H9 (cell line): ENCODE measurements around the gene MICAL2. TPM values are rescaled to one million over a fixed set of nuclear protein-coding genes. Genes with fewer than 3 reads are reported as not detected.

Source experiments
- DNase-seq: peaks from one replicate; pipeline ENCODE4 v3.0.0-alpha.2; 2017
- H2AFZ ChIP-seq: one replicate; pipeline ENCODE4 v1.6.1; 2013; ENCODE audit warnings: mild to moderate bottlenecking, low read length, control low read depth, moderate library complexity
- H2AK5ac ChIP-seq: 2 replicates; pipeline ENCODE4 v1.6.1; 2013; ENCODE audit warnings: low read length, control low read depth, mixed read lengths; ENCODE audit not compliant: insufficient read length
- H2BK120ac ChIP-seq: one replicate; pipeline ENCODE4 v1.6.1; 2013; ENCODE audit warnings: low read depth, mild to moderate bottlenecking, low read length, control low read depth, inconsistent platforms; ENCODE audit not compliant: poor library complexity, severe bottlenecking
- H2BK12ac ChIP-seq: 2 replicates; pipeline ENCODE4 v1.6.1; 2013; ENCODE audit warnings: low read length, control low read depth, mixed read lengths, low read depth; ENCODE audit not compliant: insufficient read length
- H2BK15ac ChIP-seq: 2 replicates; pipeline ENCODE4 v1.6.1; 2013; ENCODE audit warnings: low read depth, low read length, control low read depth
- H2BK20ac ChIP-seq: one replicate; pipeline ENCODE4 v1.6.1; 2013; ENCODE audit warnings: low read depth, mild to moderate bottlenecking, low read length, control low read depth, inconsistent platforms; ENCODE audit not compliant: poor library complexity, severe bottlenecking
- H2BK5ac ChIP-seq: 2 replicates; pipeline ENCODE4 v1.6.1; 2013; ENCODE audit warnings: low read length, control low read depth, mixed read lengths; ENCODE audit not compliant: insufficient read length
- H3K14ac ChIP-seq: 2 replicates; pipeline ENCODE4 v1.6.1; 2013; ENCODE audit warnings: low read length, control low read depth; ENCODE audit not compliant: insufficient read depth
- H3K18ac ChIP-seq: 2 replicates; pipeline ENCODE4 v1.6.1; 2013; ENCODE audit warnings: low read depth, mild to moderate bottlenecking, mixed read lengths, low read length, control low read depth; ENCODE audit not compliant: insufficient read length
- H3K23ac ChIP-seq: 2 replicates; pipeline ENCODE4 v1.6.1; 2013; ENCODE audit warnings: low read length, control low read depth, mixed read lengths, low read depth; ENCODE audit not compliant: insufficient read length
- H3K23me2 ChIP-seq: 2 replicates; pipeline ENCODE4 v1.6.1; 2013; ENCODE audit warnings: low read depth, mild to moderate bottlenecking, mixed read lengths, low read length, control low read depth; ENCODE audit not compliant: insufficient read length, poor library complexity, severe bottlenecking
- H3K27ac ChIP-seq: 2 replicates; pipeline ENCODE4 v1.5.1; 2013; ENCODE audit warnings: low read length, control low read depth, mixed read lengths, low read depth; ENCODE audit not compliant: insufficient read length
- H3K27me3 ChIP-seq: 2 replicates; pipeline ENCODE4 v1.6.1; 2013; ENCODE audit warnings: low read length, control low read depth, inconsistent platforms; ENCODE audit not compliant: insufficient read depth
- H3K4ac ChIP-seq: 2 replicates; pipeline ENCODE4 v1.6.1; 2013; ENCODE audit warnings: low read depth, mild to moderate bottlenecking, control low read depth, inconsistent platforms, low read length, moderate library complexity
- H3K4me1 ChIP-seq: 2 replicates; pipeline ENCODE4 v1.6.1; 2013; ENCODE audit warnings: low read length, control low read depth, inconsistent platforms; ENCODE audit not compliant: insufficient read depth
- H3K4me2 ChIP-seq: 2 replicates; pipeline ENCODE4 v1.6.1; 2013; ENCODE audit warnings: low read length, control low read depth, mixed read lengths; ENCODE audit not compliant: insufficient read length, insufficient read depth
- H3K56ac ChIP-seq: 2 replicates; pipeline ENCODE4 v1.6.1; 2013; ENCODE audit warnings: low read depth, mild to moderate bottlenecking, mixed read lengths, low read length, control low read depth; ENCODE audit not compliant: insufficient read length
- H3K79me1 ChIP-seq: 2 replicates; pipeline ENCODE4 v1.6.1; 2013; ENCODE audit warnings: low read depth, mild to moderate bottlenecking, moderate library complexity, low read length, control low read depth, inconsistent platforms; ENCODE audit not compliant: insufficient read depth, poor library complexity, severe bottlenecking
- H3K79me2 ChIP-seq: 2 replicates; pipeline ENCODE4 v1.6.1; 2013; ENCODE audit warnings: low read length, control low read depth, inconsistent platforms; ENCODE audit not compliant: insufficient read depth
- H3K9ac ChIP-seq: 2 replicates; pipeline ENCODE4 v1.6.1; 2013; ENCODE audit warnings: low read length, control low read depth, mixed read lengths; ENCODE audit not compliant: insufficient read length; ENCODE audit errors: extremely low read depth
- H3K9me3 ChIP-seq: one replicate; pipeline ENCODE4 v1.6.1; 2013; ENCODE audit warnings: low read depth, low read length, inconsistent platforms; ENCODE audit not compliant: control insufficient read depth
- H3T11ph ChIP-seq: one replicate; pipeline ENCODE4 v1.6.1; 2013; ENCODE audit warnings: mild to moderate bottlenecking, low read length, control low read depth, inconsistent platforms
- H4K20me1 ChIP-seq: one replicate; pipeline ENCODE4 v1.6.1; 2013; ENCODE audit not compliant: control insufficient read depth, insufficient read length, insufficient read depth
- H4K5ac ChIP-seq: 2 replicates; pipeline ENCODE4 v1.6.1; 2013; ENCODE audit warnings: low read depth, mild to moderate bottlenecking, mixed read lengths, low read length, control low read depth; ENCODE audit not compliant: insufficient read length
- H4K8ac ChIP-seq: replicated peaks from 2 replicates; pipeline ENCODE4 v1.6.1; 2013; ENCODE audit warnings: low read length, control low read depth, mixed read lengths, low read depth; ENCODE audit not compliant: insufficient read length
- H4K91ac ChIP-seq: 2 replicates; pipeline ENCODE4 v1.6.1; 2013; ENCODE audit warnings: low read depth, mild to moderate bottlenecking, moderate library complexity, mixed read lengths, low read length, control low read depth; ENCODE audit not compliant: insufficient read length
- H3K27ac Mint-ChIP-seq, 3 experiments: 2 replicates in 2 of 3; 3 replicates in 1 of 3; pipeline ENCODE4 v1.8.0; 2020 to 2021; ENCODE audit warnings: mixed read lengths in 3 of 3, mild to moderate bottlenecking in 1 of 3, moderate library complexity in 1 of 3
- H3K27me3 Mint-ChIP-seq: 2 replicates; pipeline ENCODE4 v1.8.0; 2021; ENCODE audit warnings: low read depth, mild to moderate bottlenecking, moderate library complexity, mixed read lengths
- H3K36me3 Mint-ChIP-seq, 3 experiments: 2 replicates in 2 of 3; 3 replicates in 1 of 3; pipeline ENCODE4 v1.8.0; 2020 to 2021; ENCODE audit warnings: low read depth in 3 of 3, mixed read lengths in 3 of 3; ENCODE audit not compliant: insufficient read depth in 1 of 3
- H3K4me1 Mint-ChIP-seq, 2 experiments: 2 replicates each; pipeline ENCODE4 v1.8.0; 2020; ENCODE audit warnings: mixed read lengths in 2 of 2
- H3K4me3 Mint-ChIP-seq, 2 experiments: 2 replicates in 1 of 2; 3 replicates in 1 of 2; pipeline ENCODE4 v1.8.0; 2020 to 2021; ENCODE audit warnings: mild to moderate bottlenecking in 2 of 2, mixed read lengths in 2 of 2, moderate library complexity in 1 of 2
- H3K9me3 Mint-ChIP-seq, 2 experiments: 2 replicates in 1 of 2; 3 replicates in 1 of 2; pipeline ENCODE4 v1.8.0; 2020; ENCODE audit warnings: mild to moderate bottlenecking in 2 of 2, mixed read lengths in 2 of 2, moderate library complexity in 1 of 2
- CTCF ChIP-seq: fragments of 200-600 bp; sonication (generic); conservative IDR thresholded peaks from 3 replicates; pipeline ENCODE4 v1.8.0; 2021; ENCODE audit warnings: antibody characterized with exemption, mild to moderate bottlenecking
- WGBS: extraction: QIAGEN DNeasy Blood & Tissue Kit; methylation state at CpG from one replicate; pipeline ENCODE4 v1.1.7; 2013; ENCODE audit warnings: missing lambda C conversion rate, low lambda C conversion rate, mixed read lengths; ENCODE audit not compliant: insufficient read length; ENCODE audit errors: extremely low coverage; 5-methylcytosine and 5-hydroxymethylcytosine counted together
- total RNA-seq: library from RNA; stranded (reverse); gene quantifications from 2 replicates; pipeline ENCODE4 v1.2.1, GENCODE V29; 2021

MICAL2 gene
- total RNA-seq, 1 experiment from 2014 or later: 4.7 TPM

GRCh38 chr11:12079726-12080556 lies 30.4 kb upstream of the MICAL2 start:
- Histone ChIP-seq H3K9ac (no peak overlapping the region), H3K27me3 (no peaks in the 10 kb centered on the region; the same call in 1 of the 2 replicates), H3K9me3 (no peaks in the 10 kb centered on the region), H4K91ac (no peak overlapping the region), H2BK5ac (no peak overlapping the region), H2BK12ac (no peak overlapping the region), H3K18ac (no peak overlapping the region), H2AK5ac (no peak overlapping the region), H3T11ph (no peak overlapping the region), H4K8ac (no peak overlapping the region), H3K14ac (no peak overlapping the region), H4K5ac (no peak overlapping the region), H3K4me1 (no peaks in the 10 kb centered on the region), H3K4me2 (no peak overlapping the region), H3K23ac (no peak overlapping the region), H2BK120ac (no peak overlapping the region), H3K23me2 (no peaks in the 10 kb centered on the region), H3K56ac (no peak overlapping the region), H3K4ac (no peak overlapping the region), H2BK20ac (no peak overlapping the region), H2BK15ac (no peak overlapping the region), H4K20me1 (no peaks in the 10 kb centered on the region), H2AFZ (no peak overlapping the region), H3K79me1 (no peaks in the 10 kb centered on the region), H3K27ac (no peak overlapping the region), H3K79me2 (no peaks in the 10 kb centered on the region)
- Mint-ChIP-seq H3K9me3 (no peaks in the 10 kb centered on the region; a peak in 1 of 5 replicates), H3K27ac (no peak overlapping the region), H3K27me3 (peaks cover 3% of the 10 kb centered on the region; the same call in 1 of the 2 replicates), H3K4me1 (peaks cover 10 to 11% of the 10 kb centered on the region in 2 experiments; a peak in 3 of 4 replicates), H3K4me3 (no peak overlapping the region), H3K36me3 (no peaks in the 10 kb centered on the region)
- WGBS: no CpG with 5 or more reads among the region's 13 CpGs
- DNase-seq: no peak
- no peak for TF ChIP-seq CTCF
